ENCODE measurements around the gene ZC3H7A. TPM values are rescaled to one million over a fixed set of nuclear protein-coding genes. Genes with fewer than 3 reads are reported as not detected.

The ZC3H7A gene
- total RNA-seq, 6 experiments from 2014 or later, result 56.5 to 73.0 (median 63.5) TPM

GRCh38 chr16:11735787-11736186 lies 61.3 kb downstream of the ZC3H7A start:
- no peak for DNase-seq
- no peak overlapping the region for H3K27ac Mint-ChIP-seq
- TF ChIP-seq CTCF (IDR thresholded peaks at IDR 0.05), result no peak
- peaks cover 40% of the 10 kb centered on the region for H3K36me3 Mint-ChIP-seq (ENCODE audit: low read depth)
- H3K4me1 Mint-ChIP-seq (ENCODE audit: low read depth), result peaks cover 38% of the 10 kb centered on the region
- H3K27me3 Mint-ChIP-seq (ENCODE audit: insufficient read depth), result no peaks in the 10 kb centered on the region
- no peak overlapping the region for H3K4me3 Mint-ChIP-seq
- H3K9me3 Mint-ChIP-seq, result no peaks in the 10 kb centered on the region

GRCh38 chr16:11734653-11735043 lies 62.4 kb downstream of the ZC3H7A start:
- Mint-ChIP-seq H3K4me1 (ENCODE audit: low read depth) (peaks cover 27% of the 10 kb centered on the region), H3K27me3 (ENCODE audit: insufficient read depth) (no peaks in the 10 kb centered on the region), H3K4me3 (no peak overlapping the region), H3K36me3 (ENCODE audit: low read depth) (peaks cover 46% of the 10 kb centered on the region), H3K9me3 (no peaks in the 10 kb centered on the region), H3K27ac (no peak overlapping the region)
- DNase-seq, result no peak
- no peak for TF ChIP-seq CTCF (IDR thresholded peaks at IDR 0.05)

GRCh38 chr16:11734025-11734652 lies 62.9 kb downstream of the ZC3H7A start:
- H3K4me3 Mint-ChIP-seq, result no peak overlapping the region
- no peaks in the 10 kb centered on the region for H3K9me3 Mint-ChIP-seq
- DNase-seq, result no peak
- H3K36me3 Mint-ChIP-seq (ENCODE audit: low read depth), result peaks cover 51% of the 10 kb centered on the region
- no peaks in the 10 kb centered on the region for H3K27me3 Mint-ChIP-seq (ENCODE audit: insufficient read depth)
- no peak for TF ChIP-seq CTCF (IDR thresholded peaks at IDR 0.05)
- H3K27ac Mint-ChIP-seq, result no peak overlapping the region
- H3K4me1 Mint-ChIP-seq (ENCODE audit: low read depth), result peaks cover 22% of the 10 kb centered on the region

GRCh38 chr16:11731222-11731621 lies 65.8 kb downstream of the ZC3H7A start:
- no peak overlapping the region for H3K4me3 Mint-ChIP-seq
- H3K27ac Mint-ChIP-seq, result no peak overlapping the region
- no peaks in the 10 kb centered on the region for H3K9me3 Mint-ChIP-seq
- no peak for DNase-seq
- H3K36me3 Mint-ChIP-seq (ENCODE audit: low read depth), result peaks cover 35% of the 10 kb centered on the region
- no peaks in the 10 kb centered on the region for H3K27me3 Mint-ChIP-seq (ENCODE audit: insufficient read depth)
- peaks cover 1% of the 10 kb centered on the region; the same call in 1 of the 2 replicates for H3K4me1 Mint-ChIP-seq (ENCODE audit: low read depth)
- no peak for TF ChIP-seq CTCF (IDR thresholded peaks at IDR 0.05)

- H3K36me3 Mint-ChIP-seq (ENCODE audit: low read depth), result peaks cover 32% of the 10 kb centered on the region
- no peaks in the 10 kb centered on the region for H3K9me3 Mint-ChIP-seq
- no peaks in the 10 kb centered on the region for H3K27me3 Mint-ChIP-seq (ENCODE audit: insufficient read depth)
- no peak overlapping the region for H3K27ac Mint-ChIP-seq
- H3K4me1 Mint-ChIP-seq (ENCODE audit: low read depth), result peaks cover 6% of the 10 kb centered on the region; the same call in 1 of the 2 replicates
- H3K4me3 Mint-ChIP-seq, result no peak overlapping the region
- TF ChIP-seq CTCF (IDR thresholded peaks at IDR 0.05), result no peak
- no peak for DNase-seq
These were observed 67.3 kb downstream of the ZC3H7A start for GRCh38 chr16:11729787-11730186.

All from HFFc6 (cell line).